ENCODE results near the gene RNF220. TPM values are rescaled to one million over a fixed set of nuclear protein-coding genes. Genes with fewer than 3 reads are reported as not detected.

Gene RNF220
- total RNA-seq, 1 experiment from 2014 or later = 128 TPM

- TF ChIP-seq ZNF281 (CRISPR knock-in tag; IDR thresholded peaks at IDR 0.05) = no peak
- no peak for TF ChIP-seq CDX4 (CRISPR knock-in tag; IDR thresholded peaks at IDR 0.05; ENCODE audit: borderline replicate concordance)
- peak; percentile 74; the same call in 1 of the 2 replicates for TF ChIP-seq CREM (CRISPR knock-in tag; IDR thresholded peaks at IDR 0.05)
- TF ChIP-seq FOXP4 (CRISPR knock-in tag; IDR thresholded peaks at IDR 0.05) = peak; percentile 55; the same call in 1 of the 2 replicates
- TF ChIP-seq RELA (CRISPR knock-in tag; IDR thresholded peaks at IDR 0.05; ENCODE audit: borderline replicate concordance) = peak; percentile 39; the same call in 1 of the 2 replicates
- peak; percentile 66 for TF ChIP-seq HMGXB4 (CRISPR knock-in tag; IDR thresholded peaks at IDR 0.05)
Measured at GRCh38 chr1:44631647-44632539, 226.8 kb downstream of the RNF220 start (continued).

- peaks cover 42% of the 10 kb centered on the region for H3K36me3 Mint-ChIP-seq
- ATAC-seq = peak; percentile 5
- peak overlapping the region; percentile 95 for H3K27ac Mint-ChIP-seq
- POLR2A ChIA-PET = interaction anchor here (0.9 to 2.4 kb wide), 5 partner anchors 18 to 278 kb away, joined by 3 to 10 read pairs (median 5); no protein-coding TSS in a partner anchor
- TF ChIP-seq FOXP4 (CRISPR knock-in tag; IDR thresholded peaks at IDR 0.05) (no peak), STAT6 (CRISPR knock-in tag; conservative IDR thresholded peaks at IDR 0.05; ENCODE audit: low read depth) (no peak), E2F1 (CRISPR knock-in tag; IDR thresholded peaks at IDR 0.05) (no peak), ZNF396 (CRISPR knock-in tag; IDR thresholded peaks at IDR 0.05; ENCODE audit: borderline replicate concordance) (no peak), MXD4 (CRISPR knock-in tag; IDR thresholded peaks at IDR 0.05; ENCODE audit: borderline replicate concordance) (no peak)
- CTCF ChIA-PET = interaction anchor here (0.7 to 3.7 kb wide), 11 partner anchors 18 to 597 kb away, joined by 3 to 30 read pairs (median 5); partner anchors contain the start of genes ARMH1 and TMEM53
- peaks cover 26% of the 10 kb centered on the region for H3K4me1 Mint-ChIP-seq
- peak overlapping the region; percentile 83 for H3K4me3 Mint-ChIP-seq
- no peaks in the 10 kb centered on the region for H3K9me3 Mint-ChIP-seq
- DNase-seq (ENCODE audit: low spot score) = no peak
- no peaks in the 10 kb centered on the region for H3K27me3 Mint-ChIP-seq (ENCODE audit: low read depth)
Measured at GRCh38 chr1:44632598-44632997, 227.5 kb downstream of the RNF220 start.

Data from WTC11 (cell line).